ENCODE results near the gene CAMK2B.

DNA sequence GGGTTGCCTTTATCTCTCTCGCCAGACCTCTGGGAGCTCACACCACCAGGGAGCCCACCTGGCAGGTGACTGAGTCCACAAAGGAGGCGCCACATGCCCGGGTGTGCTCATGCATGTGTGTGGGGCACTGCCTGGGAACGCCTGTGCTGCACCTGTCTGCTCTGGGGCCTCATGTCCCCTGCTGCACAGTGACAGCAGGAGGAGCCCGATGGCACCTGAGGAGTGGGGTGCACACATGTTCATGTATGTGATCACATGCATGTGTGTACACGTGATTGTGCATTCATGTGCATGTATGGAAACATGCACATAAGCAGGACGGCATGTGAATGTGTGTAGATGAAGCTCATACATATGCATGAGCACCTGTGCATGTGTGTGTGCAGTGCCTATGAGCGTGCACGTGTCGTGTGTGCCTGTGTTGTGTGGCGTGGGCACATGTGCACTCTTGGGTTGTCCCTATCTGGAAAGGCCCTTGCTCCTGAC lies 102.6 kb downstream of the CAMK2B start:
- TF ChIP-seq CTCF (IDR thresholded peaks at IDR 0.05; ENCODE audit: poor library complexity): no peak
- TF ChIP-seq EZH2 (IDR thresholded peaks at IDR 0.05; ENCODE audit: borderline replicate concordance): no peak

Measured in hepatocyte (in vitro differentiated cells).